Epithelial cell of esophagus (primary cell): ENCODE data around the gene CLMN.

Experiments used
- DNase-seq: peaks from one replicate; pipeline ENCODE4 v3.0.0; 2010; ENCODE audit warnings: low read depth
- H3K4me3 ChIP-seq: 2 replicates; pipeline ENCODE4 v1.5.1; 2011; ENCODE audit warnings: mild to moderate bottlenecking, low read length, control low read depth
- CTCF ChIP-seq: IDR thresholded peaks from 2 replicates; pipeline ENCODE4 v1.5.1; 2011; ENCODE audit warnings: low read depth, mild to moderate bottlenecking, low read length, control low read depth, inconsistent platforms; ENCODE audit not compliant: insufficient read depth; ENCODE audit errors: missing control alignments

CLMN gene

GRCh38 chr14:95229749-95230148 is 90.0 kb downstream of the CLMN start:
- no peak for TF ChIP-seq CTCF
- no peak overlapping the region for H3K4me3 ChIP-seq
- no peak for DNase-seq

DNA sequence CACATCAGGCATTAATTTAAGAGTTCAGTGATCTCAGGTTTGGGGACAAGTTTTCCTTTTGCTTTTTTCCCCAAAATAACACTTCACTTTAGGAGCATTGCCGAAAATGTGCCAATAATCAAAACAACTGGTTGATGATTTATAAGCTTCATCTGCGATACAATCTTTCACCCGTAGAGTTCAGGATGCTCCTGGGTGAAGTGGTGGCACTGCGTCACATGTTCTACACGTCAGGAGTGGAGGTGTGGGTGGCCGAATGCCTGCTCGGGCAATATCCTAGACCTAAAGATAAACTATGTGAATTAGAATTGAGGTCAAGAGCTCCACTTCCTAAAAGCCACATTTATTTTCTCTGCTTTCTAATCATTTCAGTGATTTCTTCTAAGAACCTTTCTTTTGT is 91.5 kb downstream of the CLMN start:
- TF ChIP-seq CTCF = no peak
- DNase-seq = no peak
- H3K4me3 ChIP-seq = no peak overlapping the region

DNA sequence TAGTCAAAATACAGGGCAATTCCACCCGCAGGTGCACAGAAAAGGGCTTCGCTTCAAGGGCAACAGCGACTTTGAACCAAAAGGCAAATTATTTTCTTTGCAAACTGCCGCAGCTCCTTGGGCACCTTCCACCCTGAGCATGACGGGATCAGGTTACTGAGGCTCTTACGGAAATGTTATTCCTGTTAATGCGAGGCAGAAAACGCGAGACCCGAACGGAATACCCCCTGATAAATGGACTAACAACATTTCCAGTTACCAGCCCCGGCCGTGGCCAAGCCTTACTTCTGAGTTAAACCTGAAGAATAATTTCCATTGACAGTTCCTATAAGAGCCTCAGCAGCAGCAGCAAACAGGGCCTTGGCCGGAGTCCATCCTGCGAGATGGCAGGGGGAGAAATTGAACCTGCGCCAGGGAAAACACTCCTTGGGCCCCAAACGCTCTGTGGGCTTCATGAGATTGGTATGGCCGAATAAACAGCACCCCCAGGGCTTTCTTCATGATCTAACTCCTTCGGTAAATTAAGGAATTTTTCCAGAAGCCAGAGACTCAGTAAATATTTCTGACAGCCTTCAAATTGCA is 92.3 kb downstream of the CLMN start:
- DNase-seq = peak; percentile 11
- TF ChIP-seq CTCF = no peak
- no peak overlapping the region for H3K4me3 ChIP-seq

DNA sequence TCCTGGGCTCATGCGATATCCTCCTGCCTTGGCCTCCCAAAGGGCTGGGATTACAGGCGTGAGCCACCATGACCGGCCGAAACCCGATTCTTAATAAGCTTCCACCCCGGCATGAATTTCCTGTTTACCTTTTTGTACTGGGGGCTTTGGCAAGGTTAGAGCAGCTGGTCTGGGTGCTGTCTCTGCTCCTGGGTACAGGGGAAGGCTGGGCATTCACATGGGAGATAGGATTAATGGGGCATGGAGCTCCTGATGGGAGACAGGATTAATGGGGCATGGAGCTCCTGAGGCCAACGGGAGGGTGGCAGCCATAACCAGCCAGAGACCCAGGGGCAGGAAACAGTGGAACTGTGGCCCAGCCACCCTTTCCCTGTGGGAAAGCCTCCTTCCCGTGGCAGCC is 92.9 kb downstream of the CLMN start:
- no peak overlapping the region for H3K4me3 ChIP-seq
- TF ChIP-seq CTCF = no peak
- DNase-seq = no peak

- no peak overlapping the region for H3K4me3 ChIP-seq
- no peak for DNase-seq
- TF ChIP-seq CTCF = no peak
These were observed 94.3 kb downstream of the CLMN start for GRCh38 chr14:95225251-95225887.

DNA sequence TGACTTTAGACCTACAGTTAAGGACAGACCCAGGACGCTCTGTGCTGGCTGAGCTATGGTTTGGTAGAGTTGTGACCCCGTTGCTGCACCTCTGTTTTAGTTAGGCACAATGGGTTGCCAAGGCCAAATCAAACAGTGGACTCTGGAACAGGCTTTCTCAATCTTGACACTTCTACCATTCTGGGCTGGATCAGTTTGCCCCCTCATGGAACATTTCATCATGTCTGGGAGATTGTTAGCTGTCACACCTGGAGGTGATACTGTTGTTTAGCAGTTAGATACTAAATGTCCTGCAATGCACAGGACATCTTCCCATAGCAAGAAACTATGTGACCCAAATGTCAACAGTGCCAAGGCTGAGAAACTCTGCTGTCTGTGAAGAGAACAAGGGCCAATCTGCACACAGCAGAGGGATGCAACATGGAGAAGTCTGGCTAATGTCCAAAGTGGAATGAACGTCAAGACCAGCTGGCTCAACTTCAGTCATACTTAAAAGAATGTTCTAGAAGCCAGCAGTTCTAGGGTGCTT is 96.8 kb downstream of the CLMN start:
- no peak for TF ChIP-seq CTCF
- no peak overlapping the region for H3K4me3 ChIP-seq
- DNase-seq = peak; percentile 36
